BE2C (cell line): ENCODE results near the gene INSC.
A peak's percentile ranks its signal among the peaks of the same experiment; 100 is the strongest.

Source experiments
- DNase-seq: peaks from one replicate; pipeline ENCODE4 v3.0.0-alpha.2; 2020
- H3K27me3 ChIP-seq: fragments of 250-450 bp; sonication (Bioruptor Pico); 2 replicates; pipeline ENCODE4 v1.5.1; 2020; ENCODE audit warnings: mild to moderate bottlenecking
- H3K36me3 ChIP-seq: fragments of 250-450 bp; sonication (Bioruptor Pico); 2 replicates; pipeline ENCODE4 v1.5.1; 2020; ENCODE audit warnings: mild to moderate bottlenecking
- H3K4me1 ChIP-seq: fragments of 250-450 bp; sonication (Bioruptor Pico); 2 replicates; pipeline ENCODE4 v1.5.1; 2020
- H3K4me3 ChIP-seq: 2 replicates; pipeline ENCODE4 v1.5.1; 2011; ENCODE audit warnings: low read depth, low read length
- H3K9me3 ChIP-seq: fragments of 250-450 bp; sonication (Bioruptor Pico); 2 replicates; pipeline ENCODE4 v1.5.1; 2020
- CTCF ChIP-seq: IDR thresholded peaks from 2 replicates; pipeline ENCODE4 v1.5.1; 2012; ENCODE audit warnings: mild to moderate bottlenecking, low read depth, low read length

INSC gene

DNA sequence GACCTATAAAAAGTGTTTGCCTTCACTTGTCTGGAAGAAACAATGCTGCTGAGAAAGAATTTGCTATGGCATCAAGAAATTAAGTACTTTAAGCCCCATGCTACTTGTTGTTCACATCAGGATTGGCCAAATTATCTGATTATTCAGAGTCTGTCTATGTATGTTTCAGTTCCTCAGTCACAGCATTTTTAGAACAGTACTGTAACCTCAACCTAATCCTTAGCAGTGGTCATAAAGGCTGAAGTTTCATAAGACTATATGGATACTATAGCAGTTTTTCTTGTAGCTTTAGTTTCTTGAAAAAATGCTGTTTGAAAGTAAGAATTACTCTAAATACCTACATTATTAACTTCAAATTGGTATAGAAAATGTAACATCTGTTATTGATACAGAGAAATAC, 153.9 kb downstream of the INSC start:
- no peaks in the 10 kb centered on the region for H3K4me1 ChIP-seq
- H3K9me3 ChIP-seq: no peaks in the 10 kb centered on the region
- no peak for DNase-seq
- no peaks in the 10 kb centered on the region for H3K36me3 ChIP-seq
- no peak overlapping the region for H3K4me3 ChIP-seq
- H3K27me3 ChIP-seq: no peaks in the 10 kb centered on the region
- TF ChIP-seq CTCF: no peak

- H3K9me3 ChIP-seq: no peaks in the 10 kb centered on the region
- H3K27me3 ChIP-seq: no peaks in the 10 kb centered on the region
- H3K36me3 ChIP-seq: no peaks in the 10 kb centered on the region
- no peak for TF ChIP-seq CTCF
- no peak for DNase-seq
- no peaks in the 10 kb centered on the region for H3K4me1 ChIP-seq
- H3K4me3 ChIP-seq: no peak overlapping the region
Observed at GRCh38 chr11:15275141-15275540, 160.4 kb downstream of the INSC start.

- no peaks in the 10 kb centered on the region for H3K36me3 ChIP-seq
- DNase-seq: peak; percentile 4
- peak; percentile 55 for TF ChIP-seq CTCF
Observed at GRCh38 chr11:15276621-15277020, 161.9 kb downstream of the INSC start.

GRCh38 chr11:15278128-15278527, 163.4 kb downstream of the INSC start:
- Histone ChIP-seq H3K4me1 (no peaks in the 10 kb centered on the region), H3K4me3 (no peak overlapping the region), H3K36me3 (no peaks in the 10 kb centered on the region), H3K9me3 (no peaks in the 10 kb centered on the region), H3K27me3 (no peaks in the 10 kb centered on the region)
- no peak for DNase-seq
- TF ChIP-seq CTCF: no peak

More at GRCh38 chr11:15276621-15277020, 161.9 kb downstream of the INSC start:
- H3K9me3 ChIP-seq: no peaks in the 10 kb centered on the region
- no peak overlapping the region for H3K4me3 ChIP-seq
- H3K27me3 ChIP-seq: no peaks in the 10 kb centered on the region
- no peaks in the 10 kb centered on the region for H3K4me1 ChIP-seq

- Histone ChIP-seq H3K4me1 (no peaks in the 10 kb centered on the region), H3K36me3 (no peaks in the 10 kb centered on the region), H3K4me3 (no peak overlapping the region), H3K9me3 (no peaks in the 10 kb centered on the region), H3K27me3 (no peaks in the 10 kb centered on the region)
- TF ChIP-seq CTCF: no peak
- no peak for DNase-seq
Observed at GRCh38 chr11:15280393-15280792, 165.7 kb downstream of the INSC start.

GRCh38 chr11:15282754-15283153, 168.0 kb downstream of the INSC start:
- Histone ChIP-seq H3K27me3 (no peaks in the 10 kb centered on the region), H3K4me3 (no peak overlapping the region), H3K4me1 (no peaks in the 10 kb centered on the region), H3K9me3 (no peaks in the 10 kb centered on the region), H3K36me3 (no peaks in the 10 kb centered on the region)
- no peak for DNase-seq
- no peak for TF ChIP-seq CTCF
